Posterior cingulate gyrus (tissue), 11 donors: ENCODE data around the gene INPP4B.
"Not testable (repeated sequence)": the region's sequence is repeated elsewhere in the genome, so short reads cannot be mapped to it uniquely, and the experiment has no call there.

Source experiments
- DNase-seq, 10 donors: peaks; one replicate each; pipeline versions ENCODE4 v3.0.0 to v3.0.0-alpha.2; 2020 to 2021; ENCODE audit warnings: mixed read lengths in 3 of 10
- intact Hi-C: fragments of 100-400 bp; cut with DNase I; formaldehyde crosslinking; loops from one replicate; pipeline ENCODE4 v1.15.1; 2023

INPP4B gene

DNA sequence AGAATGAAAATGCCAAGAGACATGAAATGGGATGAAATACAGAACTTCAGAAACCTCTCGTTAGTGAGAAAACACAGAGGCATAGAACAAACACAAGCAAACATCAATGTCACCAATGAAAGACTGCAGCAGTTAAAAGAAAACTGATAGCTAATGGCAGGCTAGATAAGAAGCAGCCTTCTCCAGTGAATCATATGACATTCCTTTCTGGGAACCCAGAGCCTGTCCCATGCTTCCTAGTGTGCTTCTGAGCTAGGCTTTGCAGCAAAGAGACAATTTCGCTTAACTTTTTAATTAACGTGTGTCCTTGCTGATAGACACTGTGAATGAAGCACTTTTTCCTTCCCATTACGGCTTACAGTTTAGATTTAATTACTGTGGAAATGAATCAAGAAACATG lies 765.1 kb downstream of the INPP4B start:
- intact Hi-C loops = no loop called here
- no peak for DNase-seq

DNA sequence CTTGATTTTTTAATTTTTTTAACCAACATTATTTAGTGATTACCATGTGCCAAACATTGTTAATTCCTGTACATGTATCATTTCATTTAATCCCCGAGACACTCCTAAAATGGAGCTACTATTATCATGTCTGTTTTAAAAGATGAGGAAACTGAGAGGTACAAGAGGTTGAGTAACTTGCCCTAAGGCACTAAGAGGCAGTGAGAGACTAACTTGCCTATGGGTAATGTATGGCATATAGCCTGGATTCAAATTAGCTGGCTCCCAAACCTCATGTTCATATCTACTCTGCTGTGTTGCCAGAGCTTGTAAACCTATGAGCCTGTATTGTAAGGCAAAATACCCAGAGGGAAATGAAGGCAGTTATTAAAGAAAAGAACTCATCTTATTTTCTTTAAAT lies 766.1 kb downstream of the INPP4B start:
- intact Hi-C loops = no loop called here
- DNase-seq = no peak

DNA sequence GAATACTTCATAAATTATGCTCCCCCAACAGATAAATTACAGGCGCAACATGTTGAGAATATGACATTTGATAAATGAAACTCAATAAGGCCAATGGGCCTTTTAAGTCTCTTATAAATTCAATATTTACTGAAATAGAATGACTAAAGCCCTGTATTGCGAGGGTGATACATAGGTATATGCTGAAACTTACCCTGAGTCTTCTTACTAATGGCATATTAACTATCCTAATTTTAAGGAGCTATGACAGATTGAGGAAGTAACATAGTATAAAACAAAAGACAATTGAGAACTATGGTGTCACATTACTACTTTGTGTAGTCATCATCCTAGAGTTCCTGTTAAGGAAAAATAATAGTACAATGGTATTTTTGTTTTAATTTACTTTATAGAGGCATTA lies 769.1 kb downstream of the INPP4B start:
- intact Hi-C loops = no loop called here
- DNase-seq = no peak

DNA sequence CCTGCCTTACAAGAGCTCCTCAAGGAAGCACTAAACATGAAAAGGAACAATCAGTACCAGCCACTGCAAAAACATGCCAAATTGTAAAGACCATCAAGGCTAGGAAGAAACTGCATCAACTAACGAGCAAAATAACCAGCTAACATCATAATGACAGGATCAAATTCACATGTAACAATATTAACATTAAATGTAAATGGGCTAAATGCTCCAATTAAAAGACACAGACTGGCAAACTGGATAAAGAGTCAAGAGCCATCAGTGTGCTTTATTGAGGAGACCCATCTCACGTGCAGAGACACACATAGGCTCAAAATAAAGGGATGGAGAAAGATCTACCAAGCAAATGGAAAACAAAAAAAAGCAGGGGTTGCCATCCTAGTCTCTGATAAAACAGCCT lies 777.8 kb downstream of the INPP4B start:
- DNase-seq, intact Hi-C loops: not testable (repeated sequence)

DNA sequence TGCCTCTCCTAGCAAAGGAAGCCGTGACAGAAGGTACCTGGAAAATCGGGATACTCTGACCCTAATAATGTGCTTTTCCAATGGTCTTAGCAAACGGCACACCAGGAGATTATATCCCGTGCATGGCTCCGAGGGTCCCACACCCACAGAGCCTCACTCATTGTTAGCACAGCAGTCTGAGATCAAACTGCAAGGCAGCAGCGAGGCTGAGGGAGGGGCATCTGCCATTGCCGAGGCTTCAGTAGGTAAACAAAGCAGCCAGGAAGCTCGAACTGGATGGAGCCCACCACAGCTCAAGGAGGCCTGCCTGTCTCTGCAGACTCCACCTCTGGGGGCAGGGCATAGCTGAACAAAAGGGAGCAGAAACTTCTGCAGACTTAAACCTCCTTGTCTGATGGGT lies 779.5 kb downstream of the INPP4B start:
- DNase-seq = peak in 1 of 10 donors; percentile 60
- intact Hi-C loops = not testable (repeated sequence)

DNA sequence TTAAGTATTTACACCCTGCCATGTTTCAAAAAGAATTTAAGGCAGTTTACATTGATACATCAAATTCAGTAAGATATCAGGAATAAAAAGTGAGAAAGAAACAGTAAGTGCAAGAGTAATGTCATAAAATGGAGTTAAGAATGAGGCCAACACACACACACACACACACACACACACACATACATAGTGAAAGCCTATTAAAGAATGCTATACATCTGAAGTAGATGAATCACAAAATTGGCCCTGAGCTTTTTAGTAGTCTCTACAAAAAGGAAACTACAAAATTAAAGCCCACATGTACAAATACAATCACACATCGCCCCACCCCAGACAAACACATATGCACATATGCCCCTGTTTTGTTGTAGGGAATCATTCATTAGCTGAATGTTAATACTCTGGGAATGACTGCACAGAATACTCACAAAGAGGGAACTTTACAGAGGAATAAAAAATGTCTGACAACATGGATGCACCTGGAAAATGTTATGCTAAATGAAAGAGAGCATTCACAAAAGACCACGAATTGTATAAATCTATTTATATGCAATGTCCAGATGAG lies 780.9 kb downstream of the INPP4B start:
- intact Hi-C loops = no loop called here
- no peak for DNase-seq

DNA sequence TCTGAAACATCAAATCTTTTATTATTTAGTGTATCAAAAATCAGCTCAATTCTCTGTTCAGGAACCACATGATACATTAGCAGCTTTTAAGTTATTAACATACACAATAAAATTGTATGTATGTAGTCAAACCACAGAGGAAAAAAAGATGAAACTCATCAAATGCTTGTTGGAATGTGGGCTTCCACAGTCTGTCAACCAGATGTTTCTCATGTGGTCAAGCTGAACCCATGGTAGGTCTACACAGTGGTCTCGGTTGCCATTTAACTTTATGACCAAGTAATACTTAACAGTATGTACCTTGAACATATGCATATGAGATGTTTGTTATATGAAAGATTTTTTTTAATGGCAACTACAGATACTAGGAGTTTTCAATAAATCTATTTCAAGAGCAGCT lies 781.9 kb downstream of the INPP4B start:
- no peak for DNase-seq
- intact Hi-C loops = no loop called here

DNA sequence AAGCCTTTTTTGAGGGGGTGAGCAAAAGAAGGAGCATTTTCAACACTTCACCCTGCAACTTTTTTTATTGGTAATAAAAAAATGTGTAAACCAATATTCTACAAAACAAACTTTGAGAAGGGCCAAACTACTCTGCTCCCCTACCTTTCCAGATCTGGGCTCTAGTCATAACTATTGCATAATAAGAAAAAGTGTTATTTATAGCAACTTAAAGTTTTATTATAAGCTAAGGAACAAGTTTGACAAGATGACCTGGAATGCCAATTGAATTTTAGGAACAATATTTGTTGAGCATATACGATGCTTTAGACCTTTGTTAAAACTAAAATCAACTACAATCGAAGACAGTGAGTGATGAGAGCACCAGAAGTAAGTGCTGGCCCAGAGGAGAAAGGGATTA lies 800.1 kb downstream of the INPP4B start:
- intact Hi-C loops = no loop called here
- no peak for DNase-seq

DNA sequence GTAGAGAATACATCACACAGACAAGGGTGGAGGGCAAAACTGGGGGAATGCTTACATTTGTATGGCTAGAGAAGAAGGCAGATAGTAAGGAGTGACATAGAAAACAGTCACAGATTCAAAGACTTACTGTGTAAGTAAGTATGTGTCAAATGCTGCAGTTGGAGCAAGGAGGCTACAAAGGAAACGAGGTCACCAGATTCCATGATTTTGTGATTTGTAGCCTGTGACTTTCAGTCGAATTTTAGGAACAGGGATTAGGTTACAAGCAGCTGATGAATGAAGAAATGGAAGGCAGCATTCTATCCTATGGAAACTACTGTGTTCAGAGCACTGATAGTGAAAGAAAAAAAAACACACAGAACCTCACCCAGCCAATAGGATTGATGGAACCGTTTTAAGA lies 801.8 kb downstream of the INPP4B start:
- no peak for DNase-seq
- intact Hi-C loops = no loop called here

DNA sequence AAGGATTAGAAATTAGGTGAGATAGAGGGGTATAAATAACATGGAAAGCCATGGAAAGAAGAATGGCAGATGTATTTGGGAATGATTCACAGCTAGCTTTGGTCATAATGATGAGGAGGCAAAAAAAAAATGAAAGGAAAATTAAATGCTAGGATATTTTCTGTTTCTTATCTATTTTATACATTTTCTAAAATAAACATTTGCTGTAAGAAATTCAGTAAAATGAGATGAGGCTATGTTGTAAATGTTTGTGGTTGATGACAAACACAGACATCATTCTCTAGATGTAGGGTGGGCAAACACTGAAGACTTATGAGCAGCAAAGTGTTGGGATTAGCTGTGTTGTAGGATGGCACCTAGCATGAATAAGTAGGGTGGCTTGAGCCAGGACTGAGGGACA lies 802.6 kb downstream of the INPP4B start:
- no peak for DNase-seq
- intact Hi-C loops = no loop called here

DNA sequence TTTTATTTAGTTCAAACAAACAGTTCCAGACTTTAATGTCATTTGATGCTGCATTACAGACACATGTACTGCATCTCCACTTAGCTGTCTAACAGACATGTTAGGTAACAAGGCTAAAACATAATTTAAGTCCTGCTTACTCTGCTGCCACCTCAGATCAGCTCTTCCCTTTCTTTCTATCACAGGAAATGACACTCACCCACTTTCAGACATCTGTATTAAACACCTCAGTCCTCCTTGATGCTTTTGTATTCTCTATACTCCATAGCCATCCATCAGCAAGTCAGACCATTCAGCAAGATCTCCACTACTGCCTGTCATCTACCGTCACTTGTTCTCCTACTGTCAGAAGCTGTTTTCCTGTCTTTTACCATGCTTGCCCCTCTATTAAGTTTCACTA lies 804.3 kb downstream of the INPP4B start:
- intact Hi-C loops = no loop called here
- DNase-seq = no peak

DNA sequence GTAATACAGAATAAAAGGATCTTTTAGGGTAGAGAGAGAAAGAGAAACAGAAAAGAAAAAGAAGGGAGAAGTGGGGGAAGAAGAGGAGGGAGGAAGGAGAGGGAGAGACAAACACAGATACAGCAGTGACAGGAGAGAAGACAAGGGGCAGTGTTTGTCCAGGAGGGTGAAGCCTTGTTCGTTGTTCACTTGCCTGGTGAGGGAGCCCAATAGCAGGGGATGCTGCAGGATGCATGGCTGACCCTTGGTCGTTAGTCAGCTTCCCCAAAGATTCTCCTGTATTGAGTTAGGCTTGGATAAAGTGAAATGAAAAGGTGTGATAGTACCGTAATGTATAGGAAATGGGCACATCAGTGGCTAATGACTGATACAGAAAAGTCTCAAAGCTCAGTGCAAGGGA lies 806.1 kb downstream of the INPP4B start:
- intact Hi-C loops = no loop called here
- DNase-seq = no peak

DNA sequence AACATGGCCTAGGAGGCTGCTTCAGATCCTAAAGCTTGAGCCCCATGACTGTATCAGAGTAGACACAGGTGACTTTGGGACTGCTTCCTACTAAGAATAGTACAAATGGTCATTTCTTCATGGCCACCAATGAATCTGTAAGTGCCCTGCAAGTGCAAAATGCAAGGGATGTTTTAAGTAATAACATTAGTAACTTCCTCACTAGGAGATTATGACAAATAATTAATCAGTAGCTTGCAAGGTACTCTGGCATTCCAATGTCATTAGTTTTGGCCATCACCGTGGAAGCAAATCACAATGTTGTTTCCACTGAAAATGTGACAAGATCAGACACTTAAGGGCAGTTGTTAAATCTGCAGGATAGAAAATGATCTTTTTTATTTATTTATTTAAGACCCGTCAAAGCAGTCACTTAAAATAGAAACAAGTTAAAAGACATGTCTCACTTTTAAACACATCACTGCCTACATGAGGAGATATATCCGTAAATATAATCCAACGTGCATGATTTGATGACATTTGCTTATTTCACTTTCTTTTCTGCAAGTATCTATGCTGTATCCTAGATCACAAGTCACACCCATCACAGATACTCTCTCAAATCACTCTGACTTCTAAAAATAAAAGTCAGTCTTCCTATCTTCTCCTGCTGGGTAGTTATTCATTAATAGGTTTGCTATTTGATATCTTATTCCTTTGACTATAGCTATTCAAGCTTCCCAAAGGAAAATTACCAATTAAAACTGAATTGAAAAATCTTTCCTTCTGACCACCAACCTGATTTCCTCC lies 809.1 kb downstream of the INPP4B start:
- intact Hi-C loops = no loop called here
- DNase-seq = no peak

DNA sequence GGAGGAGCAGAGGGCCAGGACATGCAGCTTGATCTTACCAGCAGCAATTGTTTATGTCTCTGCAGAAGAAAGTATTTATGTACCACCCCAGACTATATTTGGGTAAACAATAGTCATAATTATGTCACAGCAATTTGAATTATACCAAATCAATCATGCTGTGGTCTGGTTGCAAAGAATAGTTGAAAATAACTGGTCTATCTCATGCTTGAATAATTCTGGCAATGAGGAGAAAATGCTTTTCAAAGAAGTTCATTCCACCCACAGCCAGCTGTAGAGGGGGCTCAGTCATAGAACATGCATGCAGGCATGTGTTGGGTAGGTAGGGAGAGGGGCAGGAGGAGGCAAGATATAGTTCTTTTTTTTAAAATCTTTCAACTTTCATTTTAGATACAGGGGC lies 810.5 kb downstream of the INPP4B start:
- intact Hi-C loops = no loop called here
- no peak for DNase-seq

DNA sequence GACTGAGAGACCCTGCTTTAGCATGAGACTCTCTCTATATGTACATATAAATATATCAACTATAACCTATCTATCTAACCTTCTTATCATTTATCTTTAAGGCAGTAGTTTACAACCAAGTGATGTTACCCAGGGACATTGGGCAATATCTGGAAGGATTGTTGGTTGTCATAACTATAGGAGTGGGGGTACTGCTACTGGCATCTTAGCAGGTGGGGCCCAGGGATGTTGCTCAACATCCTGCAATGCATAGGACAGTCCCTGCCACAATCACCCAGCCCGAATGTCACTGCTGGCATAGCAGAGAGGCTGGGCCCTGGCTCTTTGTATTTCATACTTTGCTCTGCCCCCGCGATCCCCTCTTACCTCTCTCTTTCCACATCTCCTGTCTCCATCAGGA lies 812.0 kb downstream of the INPP4B start:
- intact Hi-C loops = no loop called here
- peak in 1 of 10 donors; percentile 45 for DNase-seq

DNA sequence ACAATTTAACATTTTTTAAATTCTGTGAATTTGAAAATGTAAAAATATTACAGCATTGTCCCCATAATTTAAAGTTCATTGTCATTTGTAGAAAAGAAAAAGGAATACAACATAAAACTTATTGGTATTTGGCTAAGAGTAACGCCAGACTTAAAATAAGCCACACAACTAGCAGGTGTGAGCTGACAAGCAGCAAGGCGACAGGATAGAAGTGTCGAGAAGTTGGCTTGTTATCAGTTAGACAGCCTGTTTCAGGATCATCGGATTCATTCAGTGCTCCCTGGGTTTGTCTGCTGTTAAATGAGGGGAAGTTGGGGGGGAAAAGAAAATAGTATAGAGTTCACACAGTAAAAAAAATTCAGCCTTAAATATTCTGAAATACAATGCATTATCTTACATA lies 816.1 kb downstream of the INPP4B start:
- intact Hi-C loops = no loop called here

DNA sequence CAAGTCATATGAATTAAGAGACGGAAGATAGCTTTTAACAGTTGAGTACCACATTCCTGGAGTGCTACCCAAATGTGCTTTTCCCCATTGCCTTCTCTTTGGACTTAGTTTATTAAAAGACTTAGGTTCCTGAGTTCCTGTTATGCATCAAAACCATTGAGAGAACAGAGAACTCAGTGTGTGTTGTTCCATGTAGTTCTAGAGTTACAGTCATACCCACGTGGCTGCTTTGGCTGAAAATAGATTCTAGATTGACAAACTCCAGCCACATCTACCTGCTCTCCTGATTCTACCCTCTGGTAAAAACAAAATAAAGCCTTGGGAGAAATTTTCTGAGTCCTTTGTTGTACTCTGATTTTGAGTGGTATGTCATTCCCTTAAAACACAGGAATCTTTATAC lies 824.3 kb downstream of the INPP4B start:
- intact Hi-C loops = no loop called here
- DNase-seq = no peak

More for the DNA sequence above, 816.1 kb downstream of the INPP4B start:
- no peak for DNase-seq

DNA sequence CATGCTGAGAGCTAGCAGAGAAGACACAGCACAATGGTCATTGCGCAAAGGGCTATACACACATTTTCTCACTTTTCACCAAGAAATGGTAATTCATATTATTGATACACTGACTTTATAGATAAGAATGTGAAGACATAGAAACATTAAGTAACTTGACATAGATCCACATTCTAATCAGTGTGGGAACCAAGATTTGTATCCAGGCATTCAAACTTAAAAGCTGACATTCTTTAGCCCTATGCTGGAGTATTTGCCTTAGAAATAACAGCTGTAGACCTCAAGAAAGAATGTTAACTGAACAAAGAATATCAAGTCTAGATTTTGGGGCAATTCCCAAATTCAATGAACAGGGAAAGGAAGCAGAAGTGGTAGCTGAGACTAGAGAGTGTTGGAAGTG lies 824.9 kb downstream of the INPP4B start:
- DNase-seq = no peak
- intact Hi-C loops = no loop called here

DNA sequence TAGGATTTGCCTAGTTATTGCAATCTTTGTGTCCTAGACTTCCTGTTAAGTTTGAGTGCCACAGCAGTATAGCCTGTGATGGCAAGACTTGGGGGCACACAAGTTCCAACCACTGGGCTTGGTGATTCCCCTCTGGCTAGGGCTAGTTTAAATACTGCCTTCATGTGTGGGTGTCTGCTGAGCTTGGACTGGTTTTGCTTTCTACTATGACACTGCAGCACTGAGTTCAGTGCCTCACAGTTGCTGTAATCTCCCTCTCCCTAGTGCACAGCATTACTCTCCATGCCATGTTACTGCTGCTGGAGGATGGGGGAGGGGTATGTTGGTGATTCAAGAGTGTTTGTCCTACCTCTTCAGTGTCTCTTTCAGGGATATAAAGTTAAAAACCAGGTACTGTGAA lies 830.1 kb downstream of the INPP4B start:
- intact Hi-C loops = no loop called here
- DNase-seq = peak in 1 of 10 donors; percentile 7

DNA sequence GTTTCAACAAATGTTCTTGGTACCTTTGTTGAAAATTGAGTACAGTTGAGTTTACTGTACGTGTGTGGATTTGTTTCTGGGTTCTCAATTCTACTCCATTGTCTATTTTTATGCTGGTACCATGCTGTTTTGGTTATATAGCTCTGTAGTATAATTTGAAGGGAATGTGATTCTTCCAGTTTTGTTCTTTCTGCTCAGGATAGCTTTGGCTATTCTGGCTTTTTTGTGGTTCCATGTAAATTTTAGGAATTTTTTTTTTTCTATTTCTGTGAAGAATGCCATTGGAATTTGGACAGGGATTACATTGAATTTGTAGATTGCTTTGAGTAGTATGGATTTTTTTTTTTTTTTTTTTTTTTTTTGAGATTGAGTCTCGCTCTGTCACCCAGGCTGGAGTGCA lies 836.4 kb downstream of the INPP4B start:
- no peak for DNase-seq
- intact Hi-C loops = no loop called here

DNA sequence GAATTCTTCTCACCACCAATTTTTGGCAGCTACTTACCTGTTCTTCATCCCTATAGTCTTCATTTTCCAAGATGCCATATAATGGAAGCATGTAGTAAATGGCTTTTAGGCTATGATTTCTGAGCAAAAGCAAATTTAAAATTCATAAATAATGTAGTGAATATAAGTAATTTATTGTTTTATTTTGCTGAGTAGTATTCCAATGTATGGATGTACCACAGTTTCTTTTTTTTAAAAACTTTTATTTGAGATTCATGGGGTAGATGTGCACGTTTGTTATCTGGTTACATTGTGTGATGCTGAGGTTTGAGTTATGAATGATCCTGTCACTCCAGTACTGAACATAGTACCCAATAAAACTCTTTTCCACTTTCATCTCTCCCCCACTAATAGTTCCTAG lies 840.6 kb downstream of the INPP4B start:
- intact Hi-C loops = no loop called here
- DNase-seq = no peak

DNA sequence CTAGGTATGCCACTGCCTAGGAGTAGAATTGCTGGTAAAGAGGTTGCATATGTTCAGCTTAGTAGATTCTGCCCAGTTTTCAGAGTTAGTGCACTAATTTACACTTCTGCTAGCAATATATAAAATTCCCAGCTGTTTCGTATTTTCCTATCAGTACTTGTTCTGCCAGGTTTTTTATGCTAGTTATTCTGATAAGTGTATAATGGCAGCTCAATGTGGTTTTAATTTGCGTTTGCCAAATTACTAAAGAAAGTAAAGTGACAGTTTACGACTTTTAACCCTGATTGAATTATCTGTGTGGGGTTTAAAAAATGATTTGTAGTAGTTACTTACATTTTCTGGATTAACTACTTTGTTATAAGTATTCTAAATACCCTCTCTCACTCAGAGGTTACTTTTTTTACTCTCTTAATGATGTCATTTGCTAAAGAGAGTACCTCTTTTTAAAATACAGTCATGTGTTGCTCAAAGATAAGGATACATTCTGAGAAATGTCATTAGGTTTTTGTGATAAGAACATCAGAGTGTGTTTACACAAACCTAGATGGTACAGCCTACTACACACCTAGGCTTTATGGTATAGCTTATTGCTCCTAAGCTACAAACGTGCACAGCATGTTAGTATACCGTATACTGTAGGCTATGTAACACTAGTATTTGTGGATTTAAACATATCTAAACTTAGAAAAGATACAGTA lies 846.5 kb downstream of the INPP4B start:
- intact Hi-C loops = no loop called here
- DNase-seq = no peak
